ENCODE measurements around the gene PXDN. TPM values are rescaled to one million over a fixed set of nuclear protein-coding genes. Genes with fewer than 3 reads are reported as not detected.
A peak's percentile ranks its signal among the peaks of the same experiment; 100 is the strongest.

Gene PXDN
- total and polyA plus RNA-seq, 11 donors = 5.9 to 83.7 (median 28.2) TPM

- peaks cover 0 to 5% (median 0%) of the 10 kb centered on the region in 12 donors for H3K4me1 ChIP-seq
- H3K27me3 ChIP-seq = no peaks in the 10 kb centered on the region
- H3K4me3 ChIP-seq = no peak overlapping the region
- ATAC-seq (no peak), DNase-seq (peak in 1 of 5 donors; percentile 10)
- no peaks in the 10 kb centered on the region for H3K36me3 ChIP-seq
- no peaks in the 10 kb centered on the region for H3K9me3 ChIP-seq
- H3K27ac ChIP-seq = no peak overlapping the region
- 86 to 92% (median 90%) methylated on average over 22 of the region's 22 CpGs for WGBS, 4 donors
- no peak for TF ChIP-seq CTCF (IDR thresholded peaks at IDR 0.05)
- intact Hi-C loops (cut with DNase I) = loop anchor here in 1 of 10 donors (10.0 kb wide), 1 partner anchor 242 kb away; no protein-coding TSS in a partner anchor
Observed at GRCh38 chr2:1582891-1583341, 161.4 kb downstream of the PXDN start.

- intact Hi-C loops (cut with DNase I) = loop anchor here in 1 of 10 donors (10.0 kb wide), 1 partner anchor 243 kb away; no protein-coding TSS in a partner anchor
- WGBS, 4 donors = 58 to 65% (median 61%) methylated on average over 10 of the region's 10 CpGs
- peak overlapping the region in 2 of 12 donors; percentile 9 to 23 for H3K4me3 ChIP-seq
- no peaks in the 10 kb centered on the region for H3K27me3 ChIP-seq
- ATAC-seq = no peak
- H3K36me3 ChIP-seq = no peaks in the 10 kb centered on the region
- no peaks in the 10 kb centered on the region for H3K9me3 ChIP-seq
- peak overlapping the region in 10 of 12 donors; percentile 39 to 62 (median 48) for H3K27ac ChIP-seq
- TF ChIP-seq CTCF (IDR thresholded peaks at IDR 0.05) = no peak
- peaks cover 0 to 5% (median 0%) of the 10 kb centered on the region in 12 donors for H3K4me1 ChIP-seq
- peak in 1 of 5 donors; percentile 11 for DNase-seq
Observed at GRCh38 chr2:1581965-1582625, 162.2 kb downstream of the PXDN start.

Data from heart left ventricle (tissue), 16 donors.